ENCODE measurements around the gene GCSAM. TPM values are rescaled to one million over a fixed set of nuclear protein-coding genes. Genes with fewer than 3 reads are reported as not detected.

The GCSAM gene
- 34.0 TPM for polyA plus RNA-seq

- peak within 1 kb of the TSS; percentile 88 to 97 (median 94) for H3K27ac Mint-ChIP-seq
- H3K27me3 Mint-ChIP-seq: no peaks in the 10 kb centered on the region
- no peaks in the 10 kb centered on the region for H3K9me3 Mint-ChIP-seq
- H3K36me3 Mint-ChIP-seq: no peaks in the 10 kb centered on the region
- peak within 1 kb of the TSS; percentile 90 to 98 (median 95) for H3K4me3 Mint-ChIP-seq
- H3K4me1 Mint-ChIP-seq: peaks cover 59 to 79% (median 64%) of the 10 kb centered on the region in 3 donors
These were observed at the start of gene GCSAM for GRCh38 chr3:112132975-112133448. Gene GCSAM (minus strand): TSS chr3:112133248. CDS start chr3:112133120, 128 bp downstream.

- H3K4me3 Mint-ChIP-seq: no peak overlapping the region
- no peaks in the 10 kb centered on the region for H3K27me3 Mint-ChIP-seq
- H3K36me3 Mint-ChIP-seq: no peaks in the 10 kb centered on the region
- no peak overlapping the region for H3K27ac Mint-ChIP-seq
- peaks cover 0 to 1% (median 0%) of the 10 kb centered on the region in 3 donors for H3K9me3 Mint-ChIP-seq
- H3K4me1 Mint-ChIP-seq: peaks cover 0 to 2% (median 0%) of the 10 kb centered on the region in 3 donors
These were observed 42.6 kb upstream of the GCSAM start for GRCh38 chr3:112175646-112176045.

- Mint-ChIP-seq H3K9me3 (peaks cover 0 to 1% (median 0%) of the 10 kb centered on the region in 3 donors), H3K4me3 (no peak overlapping the region), H3K36me3 (no peaks in the 10 kb centered on the region), H3K27ac (no peak overlapping the region), H3K27me3 (no peaks in the 10 kb centered on the region), H3K4me1 (peaks cover 0 to 2% (median 0%) of the 10 kb centered on the region in 3 donors)
These were observed 42.0 kb upstream of the GCSAM start for GRCh38 chr3:112175037-112175436.

- Mint-ChIP-seq H3K36me3 (no peaks in the 10 kb centered on the region), H3K27me3 (peaks cover 2% of the 10 kb centered on the region), H3K9me3 (peaks cover 0 to 2% (median 1%) of the 10 kb centered on the region in 3 donors), H3K4me1 (peaks cover 5 to 8% (median 7%) of the 10 kb centered on the region in 3 donors), H3K27ac (no peak overlapping the region), H3K4me3 (no peak overlapping the region)
These were observed 38.1 kb upstream of the GCSAM start for GRCh38 chr3:112171144-112171543.

- Mint-ChIP-seq H3K4me1 (peaks cover 5 to 8% (median 7%) of the 10 kb centered on the region in 3 donors), H3K27ac (no peak overlapping the region), H3K4me3 (no peak overlapping the region), H3K27me3 (peaks cover 2% of the 10 kb centered on the region), H3K36me3 (no peaks in the 10 kb centered on the region), H3K9me3 (peaks cover 0 to 2% (median 1%) of the 10 kb centered on the region in 3 donors)
These were observed 37.0 kb upstream of the GCSAM start for GRCh38 chr3:112170046-112170445.

GRCh38 chr3:112167758-112168157 lies 34.7 kb upstream of the GCSAM start:
- Mint-ChIP-seq H3K27ac (no peak overlapping the region), H3K4me1 (peaks cover 5 to 8% (median 7%) of the 10 kb centered on the region in 3 donors), H3K36me3 (no peaks in the 10 kb centered on the region), H3K27me3 (peaks cover 4% of the 10 kb centered on the region), H3K4me3 (no peak overlapping the region), H3K9me3 (peaks cover 0 to 4% (median 2%) of the 10 kb centered on the region in 3 donors)

- Mint-ChIP-seq H3K4me3 (no peak overlapping the region), H3K27me3 (no peaks in the 10 kb centered on the region), H3K4me1 (no peaks in the 10 kb centered on the region), H3K36me3 (peaks cover 2% of the 10 kb centered on the region), H3K27ac (no peak overlapping the region), H3K9me3 (peaks cover 5 to 17% (median 12%) of the 10 kb centered on the region in 3 donors)
These were observed 16.1 kb upstream of the GCSAM start for GRCh38 chr3:112149136-112149535.

GRCh38 chr3:112143689-112144088 lies 10.6 kb upstream of the GCSAM start:
- Mint-ChIP-seq H3K9me3 (peaks cover 4 to 22% (median 15%) of the 10 kb centered on the region in 3 donors), H3K36me3 (peaks cover 2% of the 10 kb centered on the region), H3K4me1 (peaks cover 5 to 6% (median 6%) of the 10 kb centered on the region in 3 donors), H3K4me3 (peak overlapping the region in 2 of 4 donors; percentile 23 to 30), H3K27ac (peak overlapping the region in 1 of 3 donors; percentile 28), H3K27me3 (no peaks in the 10 kb centered on the region)

GRCh38 chr3:112143251-112143650 lies 10.2 kb upstream of the GCSAM start:
- peak overlapping the region in 1 of 4 donors; percentile 30 for H3K4me3 Mint-ChIP-seq
- H3K27me3 Mint-ChIP-seq: no peaks in the 10 kb centered on the region
- H3K9me3 Mint-ChIP-seq: peaks cover 4 to 22% (median 15%) of the 10 kb centered on the region in 3 donors
- peaks cover 5 to 6% (median 6%) of the 10 kb centered on the region in 3 donors for H3K4me1 Mint-ChIP-seq
- peaks cover 2% of the 10 kb centered on the region for H3K36me3 Mint-ChIP-seq
- peak overlapping the region in 1 of 3 donors; percentile 28 for H3K27ac Mint-ChIP-seq

GRCh38 chr3:112141293-112141692 lies 8.2 kb upstream of the GCSAM start:
- no peak overlapping the region for H3K4me3 Mint-ChIP-seq
- H3K4me1 Mint-ChIP-seq: peaks cover 15 to 24% (median 16%) of the 10 kb centered on the region in 3 donors
- peaks cover 0 to 15% (median 6%) of the 10 kb centered on the region in 3 donors for H3K9me3 Mint-ChIP-seq

GRCh38 chr3:112140584-112140983 lies 7.5 kb upstream of the GCSAM start:
- Mint-ChIP-seq H3K27ac (no peak overlapping the region), H3K9me3 (peaks cover 0 to 11% (median 2%) of the 10 kb centered on the region in 3 donors), H3K36me3 (no peaks in the 10 kb centered on the region), H3K4me1 (peaks cover 20 to 30% (median 23%) of the 10 kb centered on the region in 3 donors), H3K4me3 (no peak overlapping the region), H3K27me3 (no peaks in the 10 kb centered on the region)

More at GRCh38 chr3:112141293-112141692, 8.2 kb upstream of the GCSAM start:
- Mint-ChIP-seq H3K36me3 (no peaks in the 10 kb centered on the region), H3K27ac (no peak overlapping the region), H3K27me3 (no peaks in the 10 kb centered on the region)

- Mint-ChIP-seq H3K36me3 (no peaks in the 10 kb centered on the region), H3K27ac (no peak overlapping the region), H3K9me3 (peaks cover 0 to 4% (median 2%) of the 10 kb centered on the region in 3 donors), H3K4me1 (peaks cover 28 to 37% (median 30%) of the 10 kb centered on the region in 3 donors), H3K27me3 (no peaks in the 10 kb centered on the region), H3K4me3 (peak overlapping the region in 1 of 4 donors; percentile 29)
These were observed 5.3 kb upstream of the GCSAM start for GRCh38 chr3:112138219-112138969.

- Mint-ChIP-seq H3K4me3 (peak overlapping the region in 1 of 4 donors; percentile 29), H3K9me3 (no peaks in the 10 kb centered on the region), H3K27me3 (no peaks in the 10 kb centered on the region), H3K4me1 (peaks cover 33 to 41% (median 36%) of the 10 kb centered on the region in 3 donors), H3K27ac (no peak overlapping the region), H3K36me3 (no peaks in the 10 kb centered on the region)
These were observed 4.7 kb upstream of the GCSAM start for GRCh38 chr3:112137781-112138180.

- Mint-ChIP-seq H3K9me3 (no peaks in the 10 kb centered on the region), H3K4me3 (peak overlapping the region in 1 of 4 donors; percentile 61), H3K4me1 (peaks cover 36 to 46% (median 38%) of the 10 kb centered on the region in 3 donors), H3K27ac (peak overlapping the region in 1 of 3 donors; percentile 57), H3K36me3 (no peaks in the 10 kb centered on the region), H3K27me3 (no peaks in the 10 kb centered on the region)
These were observed 4.1 kb upstream of the GCSAM start for GRCh38 chr3:112136959-112137693.

GRCh38 chr3:112136046-112136445 lies 3.0 kb upstream of the GCSAM start:
- Mint-ChIP-seq H3K27me3 (no peaks in the 10 kb centered on the region), H3K36me3 (no peaks in the 10 kb centered on the region), H3K27ac (peak overlapping the region in 1 of 3 donors; percentile 14), H3K4me3 (no peak overlapping the region), H3K9me3 (no peaks in the 10 kb centered on the region), H3K4me1 (peaks cover 38 to 51% (median 38%) of the 10 kb centered on the region in 3 donors)

All from IgD-negative memory B cell (primary cell).